Large intestine (tissue), 3 donors: Measurements from ENCODE around the gene PDC. TPM values are rescaled to one million over a fixed set of nuclear protein-coding genes. Genes with fewer than 3 reads are reported as not detected.

Experiments used
- DNase-seq, 2 donors: peaks; one replicate each; pipeline versions ENCODE4 v3.0.0 to v3.0.0-alpha.2; 2013
- H3K27ac ChIP-seq: one replicate; pipeline ENCODE4 v1.5.1; 2013; ENCODE audit warnings: low read length
- H3K27me3 ChIP-seq: 2 replicates; pipeline ENCODE4 v1.6.1; 2013; ENCODE audit warnings: low read length; ENCODE audit not compliant: control insufficient read depth, insufficient read depth
- H3K36me3 ChIP-seq: 2 replicates; pipeline ENCODE4 v1.6.1; 2013; ENCODE audit warnings: low read length; ENCODE audit not compliant: control insufficient read depth, insufficient read depth
- H3K4me1 ChIP-seq: one replicate; pipeline ENCODE4 v1.6.1; 2013; ENCODE audit warnings: low read length; ENCODE audit not compliant: control insufficient read depth, insufficient read depth
- H3K4me3 ChIP-seq: one replicate; pipeline ENCODE4 v1.5.1; 2013; ENCODE audit warnings: low read length
- H3K9me3 ChIP-seq: one replicate; pipeline ENCODE4 v1.6.1; 2013; ENCODE audit warnings: mild to moderate bottlenecking, low read depth, low read length, moderate library complexity; ENCODE audit not compliant: control insufficient read depth
- WGBS: methylation state at CpG from one replicate; pipeline ENCODE4 v1.1.5; 2013; ENCODE audit warnings: low lambda C conversion rate; ENCODE audit not compliant: insufficient coverage; 5-methylcytosine and 5-hydroxymethylcytosine counted together
- polyA plus RNA-seq: library from polyadenylated mRNA; unstranded; fragments of 120-200 nt; gene quantifications from one replicate; pipeline ENCODE4 v1.2.1, GENCODE V29; 2013

The PDC gene
- polyA plus RNA-seq, 1 donor, result 0.25 TPM

DNA sequence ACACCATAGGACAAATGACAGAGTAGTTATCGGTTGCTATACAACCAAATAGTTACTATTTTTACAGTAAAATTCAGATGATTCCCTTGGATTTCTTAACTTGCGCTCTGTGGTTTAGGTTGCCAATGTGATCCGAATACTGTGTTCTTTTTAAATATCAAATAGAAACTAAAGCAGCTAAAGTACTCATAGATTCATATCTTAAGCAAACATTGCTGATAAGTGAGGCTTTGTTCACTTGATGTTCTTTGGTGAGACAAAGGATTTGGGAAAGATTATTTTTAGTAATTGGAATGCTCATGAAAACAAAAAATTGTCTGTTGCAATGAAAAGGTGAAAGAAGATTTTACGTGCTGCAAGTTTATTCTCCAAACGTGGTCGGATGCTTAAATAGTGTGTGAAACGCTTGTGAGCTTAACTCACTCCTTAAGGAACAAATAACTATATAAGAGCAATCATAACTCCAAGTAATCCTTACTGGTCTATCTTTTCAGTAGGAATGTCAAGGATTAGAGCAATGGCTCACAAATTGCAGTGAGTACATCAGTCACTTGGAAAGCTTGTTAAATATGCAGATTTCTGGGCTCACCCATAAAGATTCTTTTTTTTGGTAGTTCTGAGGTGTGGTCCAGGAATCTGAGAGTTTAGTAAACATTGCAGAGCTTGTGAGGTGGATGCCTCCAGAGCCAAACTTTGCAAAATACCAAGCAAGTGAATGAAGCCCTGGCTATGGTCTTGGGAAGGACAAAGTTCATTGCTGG is 31.8 kb upstream of the PDC start:
- H3K4me3 ChIP-seq, result no peak overlapping the region
- no peaks in the 10 kb centered on the region for H3K27me3 ChIP-seq
- WGBS, result no CpG with 5 or more reads among the region's 7 CpGs
- DNase-seq, result no peak
- no peaks in the 10 kb centered on the region for H3K4me1 ChIP-seq
- H3K9me3 ChIP-seq, result no peaks in the 10 kb centered on the region
- H3K27ac ChIP-seq, result no peak overlapping the region
- H3K36me3 ChIP-seq, result no peaks in the 10 kb centered on the region

DNA sequence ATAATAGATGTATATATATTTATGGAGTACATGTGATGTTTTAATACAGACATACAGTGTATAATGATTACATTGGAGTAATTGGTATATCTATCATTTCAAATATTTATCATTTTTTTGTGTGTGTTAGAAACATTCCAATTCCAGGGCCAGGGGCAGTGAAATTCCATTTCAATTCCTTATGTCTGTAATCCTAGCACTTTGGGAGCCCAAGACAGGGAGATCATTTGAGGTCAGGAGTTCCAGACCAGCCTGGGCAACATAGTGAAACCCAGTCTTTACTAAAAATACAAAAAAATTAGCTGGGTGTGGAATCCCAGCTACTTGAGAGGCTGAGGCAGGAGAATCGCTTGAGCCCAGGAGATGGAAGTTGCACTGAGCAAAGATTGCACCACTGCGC is 30.4 kb upstream of the PDC start:
- no peaks in the 10 kb centered on the region for H3K4me1 ChIP-seq
- no peaks in the 10 kb centered on the region for H3K9me3 ChIP-seq
- WGBS, result no CpG with 5 or more reads among the region's 2 CpGs
- H3K4me3 ChIP-seq, result no peak overlapping the region
- H3K27me3 ChIP-seq, result no peaks in the 10 kb centered on the region
- DNase-seq, result no peak
- H3K36me3 ChIP-seq, result no peaks in the 10 kb centered on the region
- H3K27ac ChIP-seq, result no peak overlapping the region

DNA sequence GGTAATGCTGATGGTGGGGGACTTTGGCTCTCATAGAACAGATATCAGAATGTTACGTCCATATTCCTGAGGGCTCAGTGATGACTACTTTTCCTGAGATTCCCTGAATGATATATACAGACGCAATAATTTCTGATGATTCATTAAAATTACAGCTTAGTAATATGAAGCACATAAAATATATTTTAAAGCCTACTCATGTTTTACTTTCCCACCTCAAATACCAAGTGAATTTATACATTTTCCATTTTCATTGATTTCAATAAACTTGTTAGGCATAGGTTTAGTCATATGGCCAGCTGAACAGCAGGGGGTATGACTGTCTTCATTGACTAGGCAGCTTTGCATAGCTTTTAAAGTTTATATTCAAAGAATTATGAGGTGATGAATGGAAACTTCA is 26.2 kb upstream of the PDC start:
- H3K36me3 ChIP-seq, result no peaks in the 10 kb centered on the region
- no peak for DNase-seq
- H3K4me3 ChIP-seq, result no peak overlapping the region
- H3K9me3 ChIP-seq, result no peaks in the 10 kb centered on the region
- H3K4me1 ChIP-seq, result no peaks in the 10 kb centered on the region
- no peak overlapping the region for H3K27ac ChIP-seq
- 100% methylated on average over 1 of the region's 2 CpGs for WGBS
- no peaks in the 10 kb centered on the region for H3K27me3 ChIP-seq

DNA sequence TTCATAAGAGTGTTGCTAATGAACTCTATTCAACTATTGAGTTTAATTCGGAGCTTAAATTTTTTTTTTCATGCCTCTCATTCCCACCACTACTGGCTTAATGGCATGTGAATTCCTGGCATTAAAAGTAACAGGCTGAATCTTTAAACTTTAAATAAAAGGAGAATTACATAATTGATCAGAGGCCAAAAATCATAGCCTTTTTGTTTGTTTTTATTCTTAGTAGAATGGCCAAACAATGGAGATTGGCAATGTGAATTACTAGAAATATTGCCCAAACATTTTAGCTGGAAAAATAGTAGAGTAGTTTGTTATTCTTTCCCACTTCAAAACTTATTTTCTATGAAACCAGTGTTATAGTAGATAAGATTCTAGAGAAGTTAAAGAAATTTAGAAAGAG is 25.1 kb upstream of the PDC start:
- Histone ChIP-seq H3K9me3 (no peaks in the 10 kb centered on the region), H3K4me1 (no peaks in the 10 kb centered on the region), H3K36me3 (no peaks in the 10 kb centered on the region), H3K27ac (no peak overlapping the region), H3K4me3 (no peak overlapping the region), H3K27me3 (no peaks in the 10 kb centered on the region)
- WGBS, result 90% methylated on average over 1 of the region's 1 CpG
- no peak for DNase-seq

DNA sequence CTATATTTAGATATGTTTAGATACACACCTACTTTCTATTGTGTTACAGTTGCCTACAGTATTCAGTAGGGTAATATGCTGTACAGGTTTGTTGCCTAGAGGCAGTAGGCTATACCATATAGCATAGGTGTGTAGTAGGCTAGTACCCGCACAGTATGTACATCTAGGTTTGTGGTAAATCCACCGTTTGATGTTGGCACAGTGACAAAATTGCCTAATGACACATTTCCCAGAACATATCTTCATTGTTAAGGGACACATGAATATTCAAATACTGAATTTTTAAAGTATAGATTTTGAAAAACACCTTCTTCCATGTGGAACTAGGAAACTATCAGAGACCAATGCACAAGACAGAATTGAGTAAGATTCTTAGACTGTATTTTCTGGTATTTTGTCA is 22.6 kb upstream of the PDC start:
- no peaks in the 10 kb centered on the region for H3K4me1 ChIP-seq
- no peak overlapping the region for H3K27ac ChIP-seq
- no peaks in the 10 kb centered on the region for H3K27me3 ChIP-seq
- no peak overlapping the region for H3K4me3 ChIP-seq
- H3K36me3 ChIP-seq, result no peaks in the 10 kb centered on the region
- H3K9me3 ChIP-seq, result no peaks in the 10 kb centered on the region
- WGBS, result no CpG with 5 or more reads among the region's 2 CpGs
- no peak for DNase-seq

DNA sequence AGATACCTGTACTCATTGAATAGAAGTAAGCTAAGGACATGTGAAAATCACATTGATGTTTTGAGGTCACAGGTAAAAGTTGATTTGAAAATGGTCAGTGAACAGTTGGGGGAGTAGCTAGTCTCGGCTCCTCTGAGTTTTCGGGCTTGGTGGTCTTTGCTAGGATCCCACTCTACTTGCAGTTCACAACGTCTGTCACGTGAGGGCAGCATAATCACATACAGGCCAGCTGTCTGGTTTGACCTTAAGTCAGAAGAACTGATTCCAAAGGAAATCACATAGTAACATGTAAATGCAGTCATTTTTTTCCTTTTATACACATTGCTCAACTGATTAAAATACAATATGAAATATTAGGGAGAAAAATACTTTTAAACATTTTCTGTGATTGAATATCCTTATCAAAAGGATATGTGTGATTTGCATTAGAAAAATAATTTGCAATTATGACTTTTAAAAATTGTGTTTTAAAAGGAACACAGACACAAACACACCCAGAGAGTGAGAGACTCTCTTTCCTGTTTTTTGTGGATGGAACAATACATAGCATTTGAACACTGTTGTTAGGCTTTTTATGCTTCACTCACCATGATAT is 21.8 kb upstream of the PDC start:
- H3K27ac ChIP-seq, result no peak overlapping the region
- no CpG with 5 or more reads among the region's 4 CpGs for WGBS
- no peaks in the 10 kb centered on the region for H3K27me3 ChIP-seq
- H3K4me1 ChIP-seq, result no peaks in the 10 kb centered on the region
- H3K9me3 ChIP-seq, result no peaks in the 10 kb centered on the region
- DNase-seq, result peak; percentile 31 to 32
- H3K36me3 ChIP-seq, result no peaks in the 10 kb centered on the region
- no peak overlapping the region for H3K4me3 ChIP-seq

DNA sequence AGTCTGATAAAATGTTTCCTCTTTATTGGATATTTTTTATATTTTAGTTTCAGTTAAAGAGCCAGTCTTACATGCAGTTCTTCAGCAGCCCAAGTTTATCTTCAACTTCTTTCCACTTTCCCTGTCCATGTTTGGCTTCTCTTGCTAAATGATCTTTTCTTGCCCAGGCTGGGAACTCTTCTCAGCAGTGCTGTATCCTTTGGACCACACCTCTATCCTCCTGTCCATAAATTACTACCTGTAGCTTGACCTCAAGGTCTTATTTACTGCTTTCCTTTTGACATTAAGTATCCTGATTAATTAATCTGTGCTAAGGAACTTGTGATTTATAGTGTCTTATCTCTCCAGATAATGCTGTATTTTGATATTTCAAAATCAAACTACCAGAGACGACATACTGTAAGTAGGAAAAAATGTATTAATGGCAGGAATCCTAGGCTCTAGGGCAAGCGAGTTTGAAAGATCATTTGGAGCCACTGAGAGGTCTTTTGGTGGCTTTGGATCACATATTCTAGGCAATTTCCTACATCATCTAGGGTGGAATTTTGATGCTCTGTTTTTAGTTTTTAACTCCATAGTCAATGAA is 20.5 kb upstream of the PDC start:
- Histone ChIP-seq H3K27me3 (no peaks in the 10 kb centered on the region), H3K9me3 (no peaks in the 10 kb centered on the region), H3K4me3 (no peak overlapping the region), H3K4me1 (no peaks in the 10 kb centered on the region), H3K27ac (no peak overlapping the region), H3K36me3 (no peaks in the 10 kb centered on the region)
- DNase-seq, result no peak
- no CpG with 5 or more reads among the region's 2 CpGs for WGBS

DNA sequence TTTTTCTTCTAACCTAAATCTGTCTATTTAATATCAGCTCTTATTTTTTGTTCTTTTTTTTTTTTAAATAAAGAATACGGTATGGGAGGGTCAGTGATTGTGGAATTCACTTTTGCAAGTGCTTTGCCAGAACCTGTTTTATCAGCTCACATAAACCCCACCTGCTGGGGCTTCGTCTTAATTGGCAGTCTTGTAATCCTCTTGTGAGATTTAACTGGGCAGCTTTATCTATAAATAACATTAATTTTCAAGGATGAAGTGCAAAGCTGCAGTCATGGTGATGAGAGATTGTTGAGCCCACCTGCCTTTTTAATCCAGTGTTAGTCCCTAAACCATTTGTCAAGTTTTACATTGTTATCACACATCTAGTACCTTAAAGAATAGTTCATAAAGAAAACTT is 18.2 kb upstream of the PDC start:
- no peak overlapping the region for H3K27ac ChIP-seq
- H3K4me1 ChIP-seq, result no peaks in the 10 kb centered on the region
- DNase-seq, result no peak
- H3K9me3 ChIP-seq, result no peaks in the 10 kb centered on the region
- no peak overlapping the region for H3K4me3 ChIP-seq
- no CpG with 5 or more reads among the region's 2 CpGs for WGBS
- H3K36me3 ChIP-seq, result no peaks in the 10 kb centered on the region
- H3K27me3 ChIP-seq, result no peaks in the 10 kb centered on the region

DNA sequence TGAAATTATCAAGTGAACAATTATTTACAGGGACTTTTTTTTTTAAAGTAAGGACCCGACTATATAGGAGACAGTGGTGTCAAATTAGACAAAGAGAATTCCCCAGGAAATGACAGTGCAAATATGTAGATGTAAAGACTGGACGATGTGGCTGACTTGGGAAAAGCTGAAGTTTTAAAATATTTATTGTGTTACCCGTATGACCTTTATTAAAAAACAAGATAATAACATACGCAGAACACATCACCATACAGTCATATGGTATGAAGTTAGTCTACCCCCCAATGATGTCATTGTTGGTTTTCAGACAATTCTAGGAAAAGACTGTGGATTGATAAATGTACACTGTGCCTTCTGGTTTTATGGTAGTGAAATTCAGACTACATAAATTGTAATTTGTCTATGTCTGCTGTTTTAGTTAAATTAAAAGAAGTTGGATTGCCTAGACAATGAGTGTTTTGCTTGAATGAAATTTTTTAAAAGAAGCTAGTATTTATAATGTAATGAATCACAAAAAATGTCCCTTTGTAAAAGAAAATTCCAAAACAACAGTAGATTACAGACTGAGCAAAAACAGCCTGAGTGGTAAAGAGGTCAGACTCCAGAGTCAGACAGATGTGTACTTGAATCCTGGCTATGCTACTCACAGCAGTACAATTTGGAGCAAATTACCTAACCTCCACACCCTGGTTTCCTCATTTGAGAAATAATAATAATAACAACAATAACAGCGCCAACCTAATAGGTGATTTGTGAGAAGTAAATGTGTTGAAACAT is 15.5 kb upstream of the PDC start:
- H3K36me3 ChIP-seq, result no peaks in the 10 kb centered on the region
- no peaks in the 10 kb centered on the region for H3K9me3 ChIP-seq
- H3K27me3 ChIP-seq, result no peaks in the 10 kb centered on the region
- no peak overlapping the region for H3K27ac ChIP-seq
- H3K4me3 ChIP-seq, result no peak overlapping the region
- no peaks in the 10 kb centered on the region for H3K4me1 ChIP-seq
- WGBS, result 80% methylated on average over 1 of the region's 5 CpGs
- no peak for DNase-seq

DNA sequence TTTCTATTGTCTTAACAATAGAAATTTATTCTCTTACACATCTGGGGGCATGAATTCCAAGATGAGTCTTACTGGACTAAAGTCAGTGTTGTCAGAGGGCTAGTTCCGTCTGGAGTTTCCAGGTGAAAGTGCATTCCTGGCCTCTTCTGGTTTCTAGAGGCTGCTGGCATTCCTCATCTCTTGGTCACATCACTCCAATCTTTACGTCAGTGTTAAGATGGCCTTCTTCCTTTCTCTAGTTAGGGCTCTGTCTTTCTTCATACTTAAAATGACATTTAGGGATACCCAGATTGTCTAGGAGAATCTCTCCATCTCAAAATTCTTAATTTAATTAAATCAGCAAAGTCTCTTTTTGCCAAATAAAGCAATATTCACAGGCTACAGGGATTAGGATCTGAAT is 13.3 kb upstream of the PDC start:
- Histone ChIP-seq H3K4me3 (no peak overlapping the region), H3K36me3 (no peaks in the 10 kb centered on the region), H3K9me3 (no peaks in the 10 kb centered on the region), H3K4me1 (no peaks in the 10 kb centered on the region), H3K27ac (no peak overlapping the region), H3K27me3 (no peaks in the 10 kb centered on the region)
- 60% methylated on average over 1 of the region's 2 CpGs for WGBS
- DNase-seq, result no peak
